DND-41 (cell line): ENCODE results near the gene OR2AK2.

Source experiments
- EZH2 ChIP-seq: IDR thresholded peaks from 3 replicates; pipeline ENCODE4 v1.6.1; 2012; ENCODE audit warnings: borderline replicate concordance, low read depth, mild to moderate bottlenecking, moderate library complexity, low read length, inconsistent platforms; ENCODE audit not compliant: severe bottlenecking
- TF ChIP-seq, protein P1 (sequence below): IDR thresholded peaks from 2 replicates; pipeline ENCODE4 v1.5.1; 2012; ENCODE audit warnings: borderline replicate concordance, low read length, moderate library complexity, mild to moderate bottlenecking; ENCODE audit not compliant: poor library complexity, severe bottlenecking; ENCODE audit errors: extremely low read depth

DNA sequence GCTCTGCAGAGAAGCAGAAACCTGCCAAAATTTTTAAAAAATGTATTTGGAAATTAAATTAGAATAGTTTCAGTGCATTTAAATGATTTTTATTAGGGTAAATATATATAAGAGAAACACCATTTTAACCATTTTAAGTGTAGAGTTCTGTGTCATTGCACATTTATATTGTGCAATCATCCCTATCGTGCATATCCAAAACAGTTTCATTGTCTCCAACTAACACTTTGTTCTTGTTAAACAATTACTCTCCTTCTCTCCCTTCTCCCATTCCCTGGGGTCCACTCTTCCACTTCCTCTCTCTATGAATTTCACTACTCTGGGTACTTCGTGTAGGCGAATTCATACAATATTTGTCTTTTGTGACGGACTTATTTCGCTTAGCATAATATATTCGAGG, 22.4 kb upstream of the OR2AK2 start:
- TF ChIP-seq EZH2 = no peak
- TF ChIP-seq, protein P1, sequence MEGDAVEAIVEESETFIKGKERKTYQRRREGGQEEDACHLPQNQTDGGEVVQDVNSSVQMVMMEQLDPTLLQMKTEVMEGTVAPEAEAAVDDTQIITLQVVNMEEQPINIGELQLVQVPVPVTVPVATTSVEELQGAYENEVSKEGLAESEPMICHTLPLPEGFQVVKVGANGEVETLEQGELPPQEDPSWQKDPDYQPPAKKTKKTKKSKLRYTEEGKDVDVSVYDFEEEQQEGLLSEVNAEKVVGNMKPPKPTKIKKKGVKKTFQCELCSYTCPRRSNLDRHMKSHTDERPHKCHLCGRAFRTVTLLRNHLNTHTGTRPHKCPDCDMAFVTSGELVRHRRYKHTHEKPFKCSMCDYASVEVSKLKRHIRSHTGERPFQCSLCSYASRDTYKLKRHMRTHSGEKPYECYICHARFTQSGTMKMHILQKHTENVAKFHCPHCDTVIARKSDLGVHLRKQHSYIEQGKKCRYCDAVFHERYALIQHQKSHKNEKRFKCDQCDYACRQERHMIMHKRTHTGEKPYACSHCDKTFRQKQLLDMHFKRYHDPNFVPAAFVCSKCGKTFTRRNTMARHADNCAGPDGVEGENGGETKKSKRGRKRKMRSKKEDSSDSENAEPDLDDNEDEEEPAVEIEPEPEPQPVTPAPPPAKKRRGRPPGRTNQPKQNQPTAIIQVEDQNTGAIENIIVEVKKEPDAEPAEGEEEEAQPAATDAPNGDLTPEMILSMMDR = no peak
